Measurements from ENCODE around the gene AP4E1.

AP4E1 gene

DNA sequence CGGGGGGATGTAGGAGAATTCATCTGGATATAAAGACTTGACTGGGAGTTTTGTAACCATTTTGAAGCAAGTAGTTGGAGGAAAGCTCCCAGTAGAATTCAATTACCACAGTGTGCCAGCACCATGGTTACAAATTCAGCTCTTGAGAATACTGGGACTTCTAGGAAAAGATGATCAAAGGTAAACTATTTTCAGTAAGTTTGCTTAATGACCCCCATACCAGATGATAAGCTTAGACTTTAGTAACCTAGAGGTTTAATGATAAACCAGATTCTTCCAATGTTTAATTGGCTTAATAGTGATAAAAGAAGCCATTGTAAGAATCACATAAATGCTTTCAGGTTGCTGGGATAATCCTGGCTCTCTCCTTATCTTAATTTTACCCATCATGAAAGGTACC lies 22.3 kb downstream of the AP4E1 start:
- TF ChIP-seq, protein P1, sequence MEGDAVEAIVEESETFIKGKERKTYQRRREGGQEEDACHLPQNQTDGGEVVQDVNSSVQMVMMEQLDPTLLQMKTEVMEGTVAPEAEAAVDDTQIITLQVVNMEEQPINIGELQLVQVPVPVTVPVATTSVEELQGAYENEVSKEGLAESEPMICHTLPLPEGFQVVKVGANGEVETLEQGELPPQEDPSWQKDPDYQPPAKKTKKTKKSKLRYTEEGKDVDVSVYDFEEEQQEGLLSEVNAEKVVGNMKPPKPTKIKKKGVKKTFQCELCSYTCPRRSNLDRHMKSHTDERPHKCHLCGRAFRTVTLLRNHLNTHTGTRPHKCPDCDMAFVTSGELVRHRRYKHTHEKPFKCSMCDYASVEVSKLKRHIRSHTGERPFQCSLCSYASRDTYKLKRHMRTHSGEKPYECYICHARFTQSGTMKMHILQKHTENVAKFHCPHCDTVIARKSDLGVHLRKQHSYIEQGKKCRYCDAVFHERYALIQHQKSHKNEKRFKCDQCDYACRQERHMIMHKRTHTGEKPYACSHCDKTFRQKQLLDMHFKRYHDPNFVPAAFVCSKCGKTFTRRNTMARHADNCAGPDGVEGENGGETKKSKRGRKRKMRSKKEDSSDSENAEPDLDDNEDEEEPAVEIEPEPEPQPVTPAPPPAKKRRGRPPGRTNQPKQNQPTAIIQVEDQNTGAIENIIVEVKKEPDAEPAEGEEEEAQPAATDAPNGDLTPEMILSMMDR (IDR thresholded peaks at IDR 0.05; ENCODE audit: low read depth, low read length) = no peak
- no peak for DNase-seq (ENCODE audit: extremely low read depth, low read depth)

DNA sequence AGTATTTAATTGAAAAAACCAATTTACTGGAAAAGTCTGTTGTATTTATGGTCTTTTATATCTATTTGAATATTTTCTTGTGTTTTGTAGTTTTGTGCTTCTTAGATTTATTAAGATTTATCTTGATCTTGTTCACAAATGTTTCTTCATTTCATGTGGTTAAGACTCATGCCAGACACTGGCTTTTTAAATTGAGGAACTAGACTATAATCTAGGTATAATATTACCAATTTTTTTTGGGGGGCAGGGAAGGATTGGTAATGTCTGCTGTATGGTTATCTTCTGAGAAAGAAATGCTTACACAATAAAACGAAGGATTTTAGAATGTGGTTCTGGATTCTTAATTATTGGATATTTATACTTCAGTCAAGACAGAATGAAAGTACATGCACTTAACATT lies 24.9 kb downstream of the AP4E1 start:
- no peak for DNase-seq (ENCODE audit: extremely low read depth, low read depth)
- TF ChIP-seq, protein P1 (IDR thresholded peaks at IDR 0.05; ENCODE audit: low read depth, low read length) = no peak

DNA sequence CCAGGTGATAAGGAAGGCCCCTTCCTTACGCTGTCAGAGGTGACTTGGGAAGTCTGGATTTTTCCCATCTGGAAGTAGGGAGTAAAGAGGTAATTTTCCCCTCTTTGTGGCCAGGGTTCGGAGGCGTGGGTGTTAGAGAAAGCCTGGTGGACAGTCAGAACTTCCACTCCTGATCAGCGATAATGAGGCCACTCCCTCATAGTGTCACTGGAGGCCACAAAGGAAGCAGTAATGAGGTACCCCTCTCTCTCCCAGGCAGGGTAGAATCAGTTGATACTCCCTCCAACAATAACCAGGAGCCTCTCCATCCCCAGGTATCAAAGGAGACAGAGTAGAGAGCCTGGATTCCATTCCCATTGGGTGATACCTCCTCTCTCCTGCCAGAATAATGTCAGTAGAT lies 30.0 kb downstream of the AP4E1 start:
- DNase-seq (ENCODE audit: extremely low read depth, low read depth) = no peak
- TF ChIP-seq, protein P1 (IDR thresholded peaks at IDR 0.05; ENCODE audit: low read depth, low read length) = no peak

DNA sequence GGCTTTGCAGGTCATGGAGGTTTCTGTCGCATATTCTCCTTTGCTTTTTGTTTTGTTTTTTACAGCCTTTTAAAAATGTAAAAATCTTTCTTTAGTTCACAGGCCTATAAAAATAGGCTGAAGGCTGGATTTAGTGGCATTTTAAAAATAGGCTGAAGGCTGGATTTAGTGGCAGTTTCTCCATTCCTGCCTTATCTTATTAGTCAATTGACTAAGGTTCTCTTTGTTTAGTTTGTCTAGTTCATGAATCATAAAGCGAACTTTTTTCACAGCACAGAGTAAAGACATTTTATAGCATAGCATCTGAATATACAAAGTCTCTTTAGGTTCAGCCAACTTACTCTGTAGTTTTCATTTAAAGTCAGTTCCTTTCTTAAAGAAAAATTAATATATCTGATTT lies 31.4 kb downstream of the AP4E1 start:
- TF ChIP-seq, protein P1 (IDR thresholded peaks at IDR 0.05; ENCODE audit: low read depth, low read length) = no peak
- DNase-seq (ENCODE audit: extremely low read depth, low read depth) = no peak

DNA sequence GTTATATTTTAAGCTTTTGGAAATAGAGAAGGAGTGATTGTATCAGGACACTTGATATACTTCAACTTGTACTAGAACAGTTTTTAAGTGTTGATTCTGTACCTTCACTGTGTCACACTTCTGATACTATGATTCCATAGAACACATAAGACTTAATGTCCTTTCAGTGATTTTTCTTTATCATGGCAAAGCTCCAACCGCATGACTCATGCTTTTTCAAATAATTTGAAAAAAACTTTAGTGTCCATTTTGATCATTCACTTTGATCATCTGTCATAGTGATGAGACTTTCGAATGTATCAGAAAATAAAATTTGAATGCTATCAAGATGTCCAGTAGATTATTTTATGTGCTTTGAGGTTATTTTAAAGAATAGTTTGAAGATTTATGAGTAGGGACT lies 32.0 kb downstream of the AP4E1 start:
- DNase-seq (ENCODE audit: extremely low read depth, low read depth) = no peak
- TF ChIP-seq, protein P1 (IDR thresholded peaks at IDR 0.05; ENCODE audit: low read depth, low read length) = no peak

DNA sequence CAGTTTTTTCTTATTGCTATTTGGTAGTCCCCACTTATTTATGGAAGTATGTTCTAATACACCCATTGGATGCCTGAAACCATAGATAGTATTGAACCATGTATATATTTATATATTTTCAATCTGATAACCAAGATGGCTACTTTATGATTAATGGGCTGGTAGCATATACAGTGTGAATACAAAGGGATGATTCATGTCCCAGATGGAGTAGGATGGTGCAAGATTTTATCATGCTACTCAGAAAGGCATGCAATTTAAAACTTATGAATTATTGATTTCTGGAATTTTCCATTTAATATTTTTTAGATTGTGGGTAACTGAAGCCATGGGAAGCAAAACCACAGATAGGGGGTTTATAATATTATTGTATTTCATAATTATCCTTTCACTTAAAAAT lies 35.2 kb downstream of the AP4E1 start:
- DNase-seq (ENCODE audit: extremely low read depth, low read depth) = no peak
- TF ChIP-seq, protein P1 (IDR thresholded peaks at IDR 0.05; ENCODE audit: low read depth, low read length) = no peak

- TF ChIP-seq, protein P1 (IDR thresholded peaks at IDR 0.05; ENCODE audit: low read depth, low read length) = no peak
- DNase-seq (ENCODE audit: extremely low read depth, low read depth) = no peak
Measured at GRCh38 chr15:50944672-50945071, 36.2 kb downstream of the AP4E1 start.

All from AG09319 (cell line).